HCT116 (cell line): Measurements from ENCODE around the gene ZFP36L2. TPM values are rescaled to one million over a fixed set of nuclear protein-coding genes. Genes with fewer than 3 reads are reported as not detected.
A peak's percentile ranks its signal among the peaks of the same experiment; 100 is the strongest.

Experiments
- ATAC-seq: fragments of 200-7000 bp; cut with Tn5 transposase; 2 replicates; pipeline ENCODE4 v1.9.1; 2020; ENCODE audit warnings: mild to moderate bottlenecking, moderate library complexity
- BruUV-seq: library from RNA; stranded (reverse); fragments of 400-500 nt; replicated peaks from 2 replicates; lab custom pipeline; 2021; lab: Mats Ljungman, UMichigan
- CTCF ChIA-PET: fragments of 300-600 bp; sonication (Branson Sonifier 250); formaldehyde crosslinking; loops from one replicate; lab custom pipeline; 2021; ENCODE audit warnings: antibody characterized with exemption; lab: Charles Lee
- POLR2A ChIA-PET: fragments of 300-600, 350-600 bp; sonication (Branson Sonifier 250); formaldehyde crosslinking; loops from one replicate; lab custom pipeline; 2021; ENCODE audit warnings: antibody characterized with exemption; lab: Charles Lee
- RAD21 ChIA-PET, 2 experiments: fragments of 300-600 bp; sonication (Branson Sonifier 250); formaldehyde crosslinking; loops; one replicate each; lab custom pipeline; 2023; ENCODE audit warnings: low total read pairs in 2 of 2; ENCODE audit not compliant: uncharacterized antibody in 2 of 2, unreplicated experiment in 2 of 2, low non-redundant PET in 1 of 2; lab: Charles Lee
- DNase-seq: peaks from one replicate; pipeline ENCODE4 v3.0.0-alpha.2; 2010; ENCODE audit warnings: low read depth, low spot score
- H2AFZ ChIP-seq: fragments of 200-600 bp; shearing (Covaris generic), sonication (generic); 2 replicates; pipeline ENCODE4 v1.6.1; 2017; ENCODE audit warnings: low read depth, mixed run types, mixed read lengths, antibody characterized with exemption, low read length; ENCODE audit not compliant: poor library complexity, severe bottlenecking
- H3K27ac ChIP-seq: 2 replicates; pipeline ENCODE4 v1.5.1; 2012; ENCODE audit warnings: low read depth, low read length
- H3K27me3 ChIP-seq: fragments of 200-600 bp; sonication (generic); 2 replicates; pipeline ENCODE4 v1.6.1; 2016; ENCODE audit warnings: mixed run types, low read length, mixed read lengths; ENCODE audit not compliant: insufficient read depth
- H3K36me3 ChIP-seq, 2 experiments: fragments of 200-500 bp in 1 of 2; fragments of 200-600 bp in 1 of 2; sonication (Bioruptor generic) in 1 of 2; sonication (generic) in 1 of 2; 2 replicates each; pipeline versions ENCODE4 v1.5.1 to v1.6.1; 2014 to 2016; ENCODE audit warnings: low read length in 2 of 2, inconsistent platforms in 1 of 2, mixed read lengths in 1 of 2, mixed run types in 1 of 2; ENCODE audit not compliant: insufficient read depth in 2 of 2, control insufficient read depth in 1 of 2
- H3K4me1 ChIP-seq, 2 experiments: fragments of 200-600 bp in 1 of 2; sonication (generic) in 1 of 2; 2 replicates each; pipeline versions ENCODE4 v1.5.1 to v1.6.1; 2012 to 2017; ENCODE audit warnings: low read length in 2 of 2, inconsistent platforms in 1 of 2, mild to moderate bottlenecking in 1 of 2, mixed read lengths in 1 of 2, mixed run types in 1 of 2, moderate library complexity in 1 of 2; ENCODE audit not compliant: insufficient read depth in 2 of 2, control insufficient read depth in 1 of 2
- H3K4me2 ChIP-seq: fragments of 200-600 bp; sonication (generic); 2 replicates; pipeline ENCODE4 v1.6.1; 2017; ENCODE audit warnings: mixed run types, low read length, mixed read lengths
- H3K4me3 ChIP-seq, 2 experiments: fragments of 200-600 bp in 1 of 2; sonication (generic) in 1 of 2; replicated peaks in 1 of 2; 2 replicates each; pipeline ENCODE4 v1.5.1; 2011 to 2016; ENCODE audit warnings: low read length in 2 of 2, control low read depth in 1 of 2, low read depth in 1 of 2, mild to moderate bottlenecking in 1 of 2, mixed read lengths in 1 of 2, mixed run types in 1 of 2
- H3K79me2 ChIP-seq: fragments of 200-600 bp; sonication (generic); 2 replicates; pipeline ENCODE4 v1.6.1; 2017; ENCODE audit warnings: mild to moderate bottlenecking, mixed run types, low read length, moderate library complexity, mixed read lengths; ENCODE audit not compliant: insufficient read depth
- H3K9ac ChIP-seq: fragments of 200-600 bp; sonication (generic); 2 replicates; pipeline ENCODE4 v1.6.1; 2016; ENCODE audit warnings: low read length, mixed read lengths
- H3K9me2 ChIP-seq: fragments of 200-600 bp; sonication (generic), shearing (Covaris generic); 2 replicates; pipeline ENCODE4 v1.6.1; 2017; ENCODE audit warnings: mixed run types, mild to moderate bottlenecking, moderate library complexity; ENCODE audit not compliant: insufficient read depth
- H3K9me3 ChIP-seq, 2 experiments: fragments of 200-500 bp in 1 of 2; fragments of 200-600 bp in 1 of 2; sonication (Bioruptor generic) in 1 of 2; sonication (generic) in 1 of 2; 2 replicates each; pipeline ENCODE4 v1.6.1; 2014 to 2017; ENCODE audit warnings: low read length in 2 of 2, mixed read lengths in 2 of 2, inconsistent platforms in 1 of 2, low read depth in 1 of 2, mild to moderate bottlenecking in 1 of 2, mixed run types in 1 of 2, moderate library complexity in 1 of 2; ENCODE audit not compliant: control insufficient read depth in 1 of 2, insufficient read depth in 1 of 2
- H4K20me1 ChIP-seq: fragments of 200-600 bp; sonication (generic), shearing (Covaris generic); 2 replicates; pipeline ENCODE4 v1.6.1; 2017; ENCODE audit warnings: mixed run types, mild to moderate bottlenecking, moderate library complexity; ENCODE audit not compliant: insufficient read depth
- CBX3 ChIP-seq: IDR thresholded peaks from 2 replicates; pipeline ENCODE4 v1.6.1; 2012; ENCODE audit warnings: low read depth
- CEBPB ChIP-seq: IDR thresholded peaks from 2 replicates; pipeline ENCODE4 v1.6.1; 2012; ENCODE audit warnings: low read depth
- CTCF ChIP-seq, 3 experiments: fragments of 200-600 bp in 1 of 3; sonication (generic) in 1 of 3; IDR thresholded peaks in 2 of 3; conservative IDR thresholded peaks in 1 of 3; 2 replicates each; pipeline ENCODE4 v1.5.1; 2012 to 2017; ENCODE audit warnings: low read depth in 2 of 3, low read length in 2 of 3, antibody characterized with exemption in 1 of 3, borderline replicate concordance in 1 of 3, control low read depth in 1 of 3, mild to moderate bottlenecking in 1 of 3, mixed read lengths in 1 of 3, mixed run types in 1 of 3, moderate library complexity in 1 of 3; ENCODE audit not compliant: insufficient read depth in 1 of 3
- EGR1 ChIP-seq: IDR thresholded peaks from 2 replicates; pipeline ENCODE4 v1.6.1; 2012; ENCODE audit warnings: low read depth
- ELF1 ChIP-seq: IDR thresholded peaks from 2 replicates; pipeline ENCODE4 v1.6.1; 2012; ENCODE audit warnings: low read depth, borderline replicate concordance
- EZH2 ChIP-seq: fragments of 200-600 bp; sonication (generic); IDR thresholded peaks from 2 replicates; pipeline ENCODE4 v1.6.1; 2017; ENCODE audit warnings: antibody characterized with exemption, mixed run types
- EZH2phosphoT487 ChIP-seq: fragments of 200-600 bp; IDR thresholded peaks from 2 replicates; pipeline ENCODE4 v1.6.1; 2018; ENCODE audit warnings: antibody characterized with exemption, borderline replicate concordance
- FOSL1 ChIP-seq: IDR thresholded peaks from 2 replicates; pipeline ENCODE4 v1.6.1; 2012; ENCODE audit warnings: low read depth
- POLR2A ChIP-seq: IDR thresholded peaks from 2 replicates; pipeline ENCODE4 v1.7.0; 2011; ENCODE audit warnings: borderline replicate concordance; ENCODE audit not compliant: insufficient read depth, insufficient read length; ENCODE audit errors: extremely low read depth
- POLR2AphosphoS5 ChIP-seq: IDR thresholded peaks from 2 replicates; pipeline ENCODE4 v1.6.1; 2011; ENCODE audit warnings: mild to moderate bottlenecking, low read depth, low read length, moderate library complexity
- SP1 ChIP-seq: IDR thresholded peaks from 2 replicates; pipeline ENCODE4 v1.6.1; 2012; ENCODE audit warnings: low read depth
- TCF7L2 ChIP-seq: IDR thresholded peaks from 2 replicates; pipeline ENCODE4 v1.7.0; 2011; ENCODE audit warnings: borderline replicate concordance, inconsistent platforms; ENCODE audit not compliant: insufficient read depth, insufficient read length; ENCODE audit errors: extremely low read depth
- YY1 ChIP-seq: IDR thresholded peaks from 2 replicates; pipeline ENCODE4 v1.6.1; 2011; ENCODE audit warnings: low read length, low read depth, moderate library complexity, mild to moderate bottlenecking; ENCODE audit not compliant: insufficient replicate concordance; ENCODE audit errors: extremely low read depth
- intact Hi-C: fragments of 100-400 bp; cut with micrococcal nuclease; formaldehyde crosslinking; loops from 2 replicates; pipeline ENCODE4 v1.10.0; 2022
- total RNA-seq: library from RNA; stranded (reverse); gene quantifications from one replicate; pipeline ENCODE4 v1.2.1, GENCODE V29; 2021; ENCODE audit not compliant: unreplicated experiment
- TF ChIP-seq, protein P1 (sequence below): IDR thresholded peaks from 2 replicates; pipeline ENCODE4 v1.6.1; 2012
- TF ChIP-seq, protein P2 (sequence below): IDR thresholded peaks from 2 replicates; pipeline ENCODE4 v1.6.1; 2012
- TF ChIP-seq, protein P3 (sequence below): IDR thresholded peaks from 2 replicates; pipeline ENCODE4 v1.6.1; 2012; ENCODE audit warnings: low read depth
- TF ChIP-seq, protein P4 (sequence below): IDR thresholded peaks from 2 replicates; pipeline ENCODE4 v1.6.1; 2011; ENCODE audit warnings: mild to moderate bottlenecking, low read length, moderate library complexity; ENCODE audit not compliant: insufficient replicate concordance; ENCODE audit errors: extremely low read depth

ZFP36L2 gene
- total RNA-seq, 1 experiment from 2014 or later = 30.3 TPM

DNA sequence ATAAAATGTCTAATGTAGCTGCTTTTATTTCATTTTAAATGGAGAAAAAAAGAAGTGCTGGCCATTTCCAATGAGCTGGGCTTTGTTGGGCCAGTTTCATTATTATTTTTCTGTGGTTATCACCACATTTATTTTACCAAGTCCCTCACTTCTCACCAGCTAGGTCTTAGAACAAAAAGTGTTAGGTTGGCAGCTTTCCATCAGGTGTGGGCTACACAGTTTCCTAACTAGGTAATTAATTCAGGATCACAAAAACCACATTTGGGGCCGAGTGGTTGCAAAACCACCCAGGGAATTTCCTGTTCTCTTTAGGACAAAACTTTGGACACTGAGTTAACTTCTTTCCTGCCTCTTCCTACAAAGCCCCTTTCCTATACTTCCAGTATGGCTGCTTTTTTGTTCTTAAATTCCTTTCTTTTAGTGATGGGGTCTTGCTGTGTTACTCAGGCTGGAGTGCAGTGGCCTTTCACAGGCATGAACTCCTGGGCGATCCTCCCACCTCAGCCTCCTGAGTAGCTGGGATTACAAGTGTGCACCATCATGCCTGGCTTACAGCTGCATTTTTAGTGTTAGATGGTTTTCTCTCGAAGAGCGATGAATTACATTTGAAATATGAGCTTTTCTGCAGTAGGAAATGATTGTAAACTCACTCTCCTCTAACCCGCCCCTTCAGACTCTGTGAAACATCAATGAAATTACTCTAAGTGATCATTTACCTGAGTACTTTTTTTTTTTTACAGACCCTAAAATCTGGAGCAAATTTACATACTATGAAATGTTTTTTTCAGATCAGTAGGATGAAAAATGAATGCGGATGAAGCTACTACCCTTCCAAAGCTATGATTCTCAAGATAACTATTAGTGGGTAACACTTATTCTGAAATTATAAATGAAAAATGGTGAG lies 2.6 kb upstream of the ZFP36L2 start:
- Histone ChIP-seq H3K9me2 (no peaks in the 10 kb centered on the region), H4K20me1 (no peaks in the 10 kb centered on the region), H3K27me3 (no peaks in the 10 kb centered on the region), H3K9ac (no peak overlapping the region), H3K4me1 (peaks cover 24 to 26% of the 10 kb centered on the region in 2 experiments), H3K79me2 (peaks cover 19% of the 10 kb centered on the region), H3K36me3 (peaks cover 0 to 9% of the 10 kb centered on the region in 2 experiments; a peak in 1 of 4 replicates), H3K4me3 (no peak overlapping the region), H3K27ac (peak overlapping the region; percentile 8; the same call in 1 of the 2 replicates), H2AFZ (no peak overlapping the region), H3K4me2 (no peak overlapping the region), H3K9me3 (no peaks in the 10 kb centered on the region)
- TF ChIP-seq, protein P1, sequence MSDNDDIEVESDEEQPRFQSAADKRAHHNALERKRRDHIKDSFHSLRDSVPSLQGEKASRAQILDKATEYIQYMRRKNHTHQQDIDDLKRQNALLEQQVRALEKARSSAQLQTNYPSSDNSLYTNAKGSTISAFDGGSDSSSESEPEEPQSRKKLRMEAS = no peak
- TF ChIP-seq CBX3 (no peak), ELF1 (no peak), SP1 (no peak), CEBPB (no peak), EGR1 (no peak), POLR2AphosphoS5 (no peak), TCF7L2 (no peak), EZH2phosphoT487 (no peak), POLR2A (no peak), FOSL1 (no peak), EZH2 (no peak), YY1 (no peak), CTCF (IDR thresholded peaks at IDR 0.05 in 2 of 3, conservative IDR thresholded peaks at IDR 0.05 in 1 of 3; ENCODE audit: borderline replicate concordance in 1 of 3, insufficient read depth in 1 of 3, low read depth in 2 of 3, low read length in 2 of 3) (no peak)
- TF ChIP-seq, protein P2, sequence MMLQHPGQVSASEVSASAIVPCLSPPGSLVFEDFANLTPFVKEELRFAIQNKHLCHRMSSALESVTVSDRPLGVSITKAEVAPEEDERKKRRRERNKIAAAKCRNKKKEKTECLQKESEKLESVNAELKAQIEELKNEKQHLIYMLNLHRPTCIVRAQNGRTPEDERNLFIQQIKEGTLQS = no peak
- TF ChIP-seq, protein P3, sequence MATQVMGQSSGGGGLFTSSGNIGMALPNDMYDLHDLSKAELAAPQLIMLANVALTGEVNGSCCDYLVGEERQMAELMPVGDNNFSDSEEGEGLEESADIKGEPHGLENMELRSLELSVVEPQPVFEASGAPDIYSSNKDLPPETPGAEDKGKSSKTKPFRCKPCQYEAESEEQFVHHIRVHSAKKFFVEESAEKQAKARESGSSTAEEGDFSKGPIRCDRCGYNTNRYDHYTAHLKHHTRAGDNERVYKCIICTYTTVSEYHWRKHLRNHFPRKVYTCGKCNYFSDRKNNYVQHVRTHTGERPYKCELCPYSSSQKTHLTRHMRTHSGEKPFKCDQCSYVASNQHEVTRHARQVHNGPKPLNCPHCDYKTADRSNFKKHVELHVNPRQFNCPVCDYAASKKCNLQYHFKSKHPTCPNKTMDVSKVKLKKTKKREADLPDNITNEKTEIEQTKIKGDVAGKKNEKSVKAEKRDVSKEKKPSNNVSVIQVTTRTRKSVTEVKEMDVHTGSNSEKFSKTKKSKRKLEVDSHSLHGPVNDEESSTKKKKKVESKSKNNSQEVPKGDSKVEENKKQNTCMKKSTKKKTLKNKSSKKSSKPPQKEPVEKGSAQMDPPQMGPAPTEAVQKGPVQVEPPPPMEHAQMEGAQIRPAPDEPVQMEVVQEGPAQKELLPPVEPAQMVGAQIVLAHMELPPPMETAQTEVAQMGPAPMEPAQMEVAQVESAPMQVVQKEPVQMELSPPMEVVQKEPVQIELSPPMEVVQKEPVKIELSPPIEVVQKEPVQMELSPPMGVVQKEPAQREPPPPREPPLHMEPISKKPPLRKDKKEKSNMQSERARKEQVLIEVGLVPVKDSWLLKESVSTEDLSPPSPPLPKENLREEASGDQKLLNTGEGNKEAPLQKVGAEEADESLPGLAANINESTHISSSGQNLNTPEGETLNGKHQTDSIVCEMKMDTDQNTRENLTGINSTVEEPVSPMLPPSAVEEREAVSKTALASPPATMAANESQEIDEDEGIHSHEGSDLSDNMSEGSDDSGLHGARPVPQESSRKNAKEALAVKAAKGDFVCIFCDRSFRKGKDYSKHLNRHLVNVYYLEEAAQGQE = no peak
- TF ChIP-seq, protein P4, sequence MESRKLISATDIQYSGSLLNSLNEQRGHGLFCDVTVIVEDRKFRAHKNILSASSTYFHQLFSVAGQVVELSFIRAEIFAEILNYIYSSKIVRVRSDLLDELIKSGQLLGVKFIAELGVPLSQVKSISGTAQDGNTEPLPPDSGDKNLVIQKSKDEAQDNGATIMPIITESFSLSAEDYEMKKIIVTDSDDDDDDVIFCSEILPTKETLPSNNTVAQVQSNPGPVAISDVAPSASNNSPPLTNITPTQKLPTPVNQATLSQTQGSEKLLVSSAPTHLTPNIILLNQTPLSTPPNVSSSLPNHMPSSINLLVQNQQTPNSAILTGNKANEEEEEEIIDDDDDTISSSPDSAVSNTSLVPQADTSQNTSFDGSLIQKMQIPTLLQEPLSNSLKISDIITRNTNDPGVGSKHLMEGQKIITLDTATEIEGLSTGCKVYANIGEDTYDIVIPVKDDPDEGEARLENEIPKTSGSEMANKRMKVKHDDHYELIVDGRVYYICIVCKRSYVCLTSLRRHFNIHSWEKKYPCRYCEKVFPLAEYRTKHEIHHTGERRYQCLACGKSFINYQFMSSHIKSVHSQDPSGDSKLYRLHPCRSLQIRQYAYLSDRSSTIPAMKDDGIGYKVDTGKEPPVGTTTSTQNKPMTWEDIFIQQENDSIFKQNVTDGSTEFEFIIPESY = no peak
- intact Hi-C loops = loop anchor here (1.0 to 5.0 kb wide), 8 partner anchors 52 to 400 kb away; no protein-coding TSS in a partner anchor
- ChIA-PET CTCF (interaction anchor here (0.6 to 4.1 kb wide), 26 partner anchors 11 to 401 kb away, joined by 3 to 35 read pairs (median 4); no protein-coding TSS in a partner anchor), POLR2A (interaction anchor here (0.8 to 1.1 kb wide), 2 partner anchors 98 to 255 kb away, joined by 3 to 4 read pairs; no protein-coding TSS in a partner anchor), RAD21 (interaction anchor here (0.7 to 1.4 kb wide), 5 partner anchors 98 to 772 kb away, joined by 3 to 7 read pairs (median 3); no protein-coding TSS in a partner anchor)
- ATAC-seq = no peak
- DNase-seq = no peak
- BruUV-seq = no TSS peak
